ENCODE measurements around the gene RSPH4A. TPM values are rescaled to one million over a fixed set of nuclear protein-coding genes. Genes with fewer than 3 reads are reported as not detected.
"Not testable (repeated sequence)": the region's sequence is repeated elsewhere in the genome, so short reads cannot be mapped to it uniquely, and the experiment has no call there.

Gene RSPH4A
- total and polyA plus RNA-seq, 2 experiments from 2014 or later = 0.15 TPM; not detected in 1

- Histone ChIP-seq H3K4me1 (ENCODE audit: insufficient read depth) (peaks cover 28% of the 10 kb centered on the region), H2AFZ (no peak overlapping the region), H3K9ac (no peak overlapping the region), H4K20me1 (ENCODE audit: insufficient read depth) (no peaks in the 10 kb centered on the region), H3K79me2 (ENCODE audit: insufficient read depth) (peaks cover 97% of the 10 kb centered on the region), H3K27me3 (replicated peaks; ENCODE audit: insufficient read depth) (no peaks in the 10 kb centered on the region), H3K4me2 (ENCODE audit: unreplicated experiment) (no peak overlapping the region), H3F3A (ENCODE audit: insufficient read depth) (no peaks in the 10 kb centered on the region), H3K27ac (no peak overlapping the region), H3K9me3 (ENCODE audit: low read depth) (no peaks in the 10 kb centered on the region), H3K9me2 (ENCODE audit: insufficient read depth) (no peaks in the 10 kb centered on the region), H3K4me3 (no peak overlapping the region), H3K36me3 (ENCODE audit: low read depth) (no peaks in the 10 kb centered on the region; the same call in 1 of the 2 replicates)
- TF ChIP-seq EZH2phosphoT487 (IDR thresholded peaks at IDR 0.05; ENCODE audit: insufficient read depth, low read depth) = no peak
- TF ChIP-seq EZH2 (IDR thresholded peaks at IDR 0.05; ENCODE audit: insufficient read depth, poor library complexity, severe bottlenecking) = no peak
- DNase-seq = no peak
- in situ Hi-C loops (cut with MboI) = no loop called here
- 85 to 90% methylated on average over 3 of the region's 3 CpGs for WGBS, 2 experiments (ENCODE audit: low coverage in 1 of 2, low lambda C conversion rate in 2 of 2, missing lambda C conversion rate in 2 of 2)
These were observed 47.0 kb downstream of the RSPH4A start for GRCh38 chr6:116663308-116663707.

GRCh38 chr6:116664169-116664568, 47.9 kb downstream of the RSPH4A start:
- H3K36me3 ChIP-seq (ENCODE audit: low read depth); H3K4me2 ChIP-seq (ENCODE audit: unreplicated experiment); H3K9me3 ChIP-seq (ENCODE audit: low read depth); H3K27me3 ChIP-seq (replicated peaks; ENCODE audit: insufficient read depth); H3K9ac ChIP-seq; H3K4me3 ChIP-seq; in situ Hi-C loops (cut with MboI); H3F3A ChIP-seq (ENCODE audit: insufficient read depth); H4K20me1 ChIP-seq (ENCODE audit: insufficient read depth); H2AFZ ChIP-seq; H3K9me2 ChIP-seq (ENCODE audit: insufficient read depth); H3K27ac ChIP-seq; DNase-seq: not testable (repeated sequence)
- WGBS, 2 experiments (ENCODE audit: low coverage in 1 of 2, low lambda C conversion rate in 2 of 2, missing lambda C conversion rate in 2 of 2) = 98% methylated on average over 2 of the region's 2 CpGs
- H3K79me2 ChIP-seq (ENCODE audit: insufficient read depth) = peaks cover 93% of the 10 kb centered on the region
- H3K4me1 ChIP-seq (ENCODE audit: insufficient read depth) = peaks cover 28% of the 10 kb centered on the region

GRCh38 chr6:116665464-116665863, 49.2 kb downstream of the RSPH4A start:
- Histone ChIP-seq H3K9me3 (ENCODE audit: low read depth) (no peaks in the 10 kb centered on the region), H3K9ac (peak overlapping the region; percentile 22; the same call in 1 of the 2 replicates), H2AFZ (0 out of 2 replicates have a peak overlapping the region, but pooled peaks have one; percentile 1), H3K9me2 (ENCODE audit: insufficient read depth) (no peaks in the 10 kb centered on the region), H3F3A (ENCODE audit: insufficient read depth) (no peaks in the 10 kb centered on the region), H3K4me3 (peak overlapping the region; percentile 43; the same call in 1 of the 2 replicates), H4K20me1 (ENCODE audit: insufficient read depth) (no peaks in the 10 kb centered on the region), H3K4me1 (ENCODE audit: insufficient read depth) (peaks cover 28% of the 10 kb centered on the region), H3K27me3 (replicated peaks; ENCODE audit: insufficient read depth) (no peaks in the 10 kb centered on the region), H3K4me2 (ENCODE audit: unreplicated experiment) (peak overlapping the region; percentile 95), H3K79me2 (ENCODE audit: insufficient read depth) (peaks cover 81% of the 10 kb centered on the region), H3K36me3 (ENCODE audit: low read depth) (no peaks in the 10 kb centered on the region), H3K27ac (no peak overlapping the region)
- in situ Hi-C loops (cut with MboI) = no loop called here
- WGBS, 2 experiments (ENCODE audit: low coverage in 1 of 2, low lambda C conversion rate in 2 of 2, missing lambda C conversion rate in 2 of 2) = 71 to 82% methylated on average over 7 of the region's 7 CpGs
- no peak for TF ChIP-seq EZH2 (IDR thresholded peaks at IDR 0.05; ENCODE audit: insufficient read depth, poor library complexity, severe bottlenecking)
- no peak for TF ChIP-seq EZH2phosphoT487 (IDR thresholded peaks at IDR 0.05; ENCODE audit: insufficient read depth, low read depth)
- DNase-seq = no peak

GRCh38 chr6:116666869-116667268, 50.6 kb downstream of the RSPH4A start:
- WGBS, 2 experiments (ENCODE audit: low coverage in 1 of 2, low lambda C conversion rate in 2 of 2, missing lambda C conversion rate in 2 of 2) = 96 to 100% methylated on average over 1 of the region's 1 CpG
- Histone ChIP-seq H3K4me2 (ENCODE audit: unreplicated experiment) (peak overlapping the region; percentile 95), H3K36me3 (ENCODE audit: low read depth) (no peaks in the 10 kb centered on the region), H3K79me2 (ENCODE audit: insufficient read depth) (peaks cover 67% of the 10 kb centered on the region), H4K20me1 (ENCODE audit: insufficient read depth) (no peaks in the 10 kb centered on the region), H3K9me3 (ENCODE audit: low read depth) (no peaks in the 10 kb centered on the region), H3K9me2 (ENCODE audit: insufficient read depth) (no peaks in the 10 kb centered on the region), H3K27me3 (replicated peaks; ENCODE audit: insufficient read depth) (no peaks in the 10 kb centered on the region), H3K4me3 (peak overlapping the region; percentile 43), H3K4me1 (ENCODE audit: insufficient read depth) (peaks cover 28% of the 10 kb centered on the region), H3K9ac (peak overlapping the region; percentile 22; the same call in 1 of the 2 replicates), H3K27ac (no peak overlapping the region), H3F3A (ENCODE audit: insufficient read depth) (no peaks in the 10 kb centered on the region), H2AFZ (no peak overlapping the region)
- no peak for DNase-seq
- TF ChIP-seq EZH2phosphoT487 (IDR thresholded peaks at IDR 0.05; ENCODE audit: insufficient read depth, low read depth) = no peak
- TF ChIP-seq EZH2 (IDR thresholded peaks at IDR 0.05; ENCODE audit: insufficient read depth, poor library complexity, severe bottlenecking) = no peak
- in situ Hi-C loops (cut with MboI) = no loop called here

GRCh38 chr6:116667623-116668022, 51.3 kb downstream of the RSPH4A start:
- H3K27ac ChIP-seq = no peak overlapping the region
- H3K36me3 ChIP-seq (ENCODE audit: low read depth) = no peaks in the 10 kb centered on the region
- H3K9ac ChIP-seq = peak overlapping the region; percentile 90
- no peaks in the 10 kb centered on the region for H3K9me3 ChIP-seq (ENCODE audit: low read depth)
- H3K9me2 ChIP-seq (ENCODE audit: insufficient read depth) = no peaks in the 10 kb centered on the region
- peaks cover 60% of the 10 kb centered on the region for H3K79me2 ChIP-seq (ENCODE audit: insufficient read depth)
- TF ChIP-seq EZH2 (IDR thresholded peaks at IDR 0.05; ENCODE audit: insufficient read depth, poor library complexity, severe bottlenecking) = no peak
- TF ChIP-seq EZH2phosphoT487 (IDR thresholded peaks at IDR 0.05; ENCODE audit: insufficient read depth, low read depth) = no peak
- 4 to 5% methylated on average over 3 of the region's 3 CpGs for WGBS, 2 experiments (ENCODE audit: low coverage in 1 of 2, low lambda C conversion rate in 2 of 2, missing lambda C conversion rate in 2 of 2)
- H3F3A ChIP-seq (ENCODE audit: insufficient read depth) = no peaks in the 10 kb centered on the region
- no peaks in the 10 kb centered on the region for H4K20me1 ChIP-seq (ENCODE audit: insufficient read depth)
- no peaks in the 10 kb centered on the region for H3K27me3 ChIP-seq (replicated peaks; ENCODE audit: insufficient read depth)
- peak overlapping the region; percentile 94 for H2AFZ ChIP-seq
- peak; percentile 17 for DNase-seq
- peak overlapping the region; percentile 95 for H3K4me2 ChIP-seq (ENCODE audit: unreplicated experiment)
- peak overlapping the region; percentile 98 for H3K4me3 ChIP-seq
- peaks cover 28% of the 10 kb centered on the region for H3K4me1 ChIP-seq (ENCODE audit: insufficient read depth)
- in situ Hi-C loops (cut with MboI) = no loop called here
